ENCODE results near the gene RIMS4. TPM values are rescaled to one million over a fixed set of nuclear protein-coding genes. Genes with fewer than 3 reads are reported as not detected.

The RIMS4 gene
- total RNA-seq, 1 experiment from 2014 or later, result 2.7 TPM

- Histone ChIP-seq H3K27me3 (ENCODE audit: control insufficient read depth, insufficient read depth, low read length) (no peaks in the 10 kb centered on the region), H3K4me3 (ENCODE audit: insufficient read depth, low read depth, low read length) (no peak overlapping the region), H3K36me3 (replicated peaks; ENCODE audit: control insufficient read depth, insufficient read depth, low read length) (no peaks in the 10 kb centered on the region)
- DNase-seq, result no peak
Observed at GRCh38 chr20:44795836-44796235, 14.5 kb downstream of the RIMS4 start.

- Histone ChIP-seq H3K27me3 (ENCODE audit: control insufficient read depth, insufficient read depth, low read length) (no peaks in the 10 kb centered on the region), H3K4me3 (ENCODE audit: insufficient read depth, low read depth, low read length) (no peak overlapping the region), H3K36me3 (replicated peaks; ENCODE audit: control insufficient read depth, insufficient read depth, low read length) (no peaks in the 10 kb centered on the region)
- no peak for DNase-seq
Observed at GRCh38 chr20:44792796-44793195, 17.6 kb downstream of the RIMS4 start.

- Histone ChIP-seq H3K27me3 (ENCODE audit: control insufficient read depth, insufficient read depth, low read length) (no peaks in the 10 kb centered on the region), H3K36me3 (replicated peaks; ENCODE audit: control insufficient read depth, insufficient read depth, low read length) (no peaks in the 10 kb centered on the region), H3K4me3 (ENCODE audit: insufficient read depth, low read depth, low read length) (no peak overlapping the region)
- DNase-seq, result no peak
Observed at GRCh38 chr20:44790638-44791393, 19.5 kb downstream of the RIMS4 start.

GRCh38 chr20:44788706-44789456 is 21.5 kb downstream of the RIMS4 start:
- H3K4me3 ChIP-seq (ENCODE audit: insufficient read depth, low read depth, low read length), result no peak overlapping the region
- DNase-seq, result no peak
- no peaks in the 10 kb centered on the region for H3K27me3 ChIP-seq (ENCODE audit: control insufficient read depth, insufficient read depth, low read length)
- H3K36me3 ChIP-seq (replicated peaks; ENCODE audit: control insufficient read depth, insufficient read depth, low read length), result no peaks in the 10 kb centered on the region

GRCh38 chr20:44787299-44787698 is 23.0 kb downstream of the RIMS4 start:
- H3K36me3 ChIP-seq (replicated peaks; ENCODE audit: control insufficient read depth, insufficient read depth, low read length), result no peaks in the 10 kb centered on the region
- no peak for DNase-seq
- no peak overlapping the region for H3K4me3 ChIP-seq (ENCODE audit: insufficient read depth, low read depth, low read length)
- no peaks in the 10 kb centered on the region for H3K27me3 ChIP-seq (ENCODE audit: control insufficient read depth, insufficient read depth, low read length)

- peak; percentile 82 for DNase-seq
- H3K4me3 ChIP-seq (ENCODE audit: insufficient read depth, low read depth, low read length), result no peak overlapping the region
- H3K36me3 ChIP-seq (replicated peaks; ENCODE audit: control insufficient read depth, insufficient read depth, low read length), result no peaks in the 10 kb centered on the region
- H3K27me3 ChIP-seq (ENCODE audit: control insufficient read depth, insufficient read depth, low read length), result no peaks in the 10 kb centered on the region
Observed at GRCh38 chr20:44785768-44786167, 24.6 kb downstream of the RIMS4 start.

- peak; percentile 58 for DNase-seq
- H3K36me3 ChIP-seq (replicated peaks; ENCODE audit: control insufficient read depth, insufficient read depth, low read length), result no peaks in the 10 kb centered on the region
- H3K4me3 ChIP-seq (ENCODE audit: insufficient read depth, low read depth, low read length), result no peak overlapping the region
- no peaks in the 10 kb centered on the region for H3K27me3 ChIP-seq (ENCODE audit: control insufficient read depth, insufficient read depth, low read length)
Observed at GRCh38 chr20:44784688-44785087, 25.7 kb downstream of the RIMS4 start.

GRCh38 chr20:44781791-44782190 is 28.6 kb downstream of the RIMS4 start:
- H3K27me3 ChIP-seq (ENCODE audit: control insufficient read depth, insufficient read depth, low read length), result no peaks in the 10 kb centered on the region
- no peak for DNase-seq
- no peak overlapping the region for H3K4me3 ChIP-seq (ENCODE audit: insufficient read depth, low read depth, low read length)
- no peaks in the 10 kb centered on the region for H3K36me3 ChIP-seq (replicated peaks; ENCODE audit: control insufficient read depth, insufficient read depth, low read length)

- Histone ChIP-seq H3K27me3 (ENCODE audit: control insufficient read depth, insufficient read depth, low read length) (no peaks in the 10 kb centered on the region), H3K4me3 (ENCODE audit: insufficient read depth, low read depth, low read length) (no peak overlapping the region), H3K36me3 (replicated peaks; ENCODE audit: control insufficient read depth, insufficient read depth, low read length) (no peaks in the 10 kb centered on the region)
- DNase-seq, result no peak
Observed at GRCh38 chr20:44781118-44781517, 29.2 kb downstream of the RIMS4 start.

- H3K4me3 ChIP-seq (ENCODE audit: insufficient read depth, low read depth, low read length), result no peak overlapping the region
- H3K27me3 ChIP-seq (ENCODE audit: control insufficient read depth, insufficient read depth, low read length), result no peaks in the 10 kb centered on the region
- DNase-seq, result peak; percentile 70
- no peaks in the 10 kb centered on the region for H3K36me3 ChIP-seq (replicated peaks; ENCODE audit: control insufficient read depth, insufficient read depth, low read length)
Observed at GRCh38 chr20:44780226-44780625, 30.1 kb downstream of the RIMS4 start.

- Histone ChIP-seq H3K4me3 (ENCODE audit: insufficient read depth, low read depth, low read length) (no peak overlapping the region), H3K36me3 (replicated peaks; ENCODE audit: control insufficient read depth, insufficient read depth, low read length) (no peaks in the 10 kb centered on the region), H3K27me3 (ENCODE audit: control insufficient read depth, insufficient read depth, low read length) (no peaks in the 10 kb centered on the region; the same call in 1 of the 2 replicates)
- no peak for DNase-seq
Observed at GRCh38 chr20:44776980-44777379, 33.4 kb downstream of the RIMS4 start.

GRCh38 chr20:44773070-44773829 is 37.1 kb downstream of the RIMS4 start:
- no peaks in the 10 kb centered on the region for H3K36me3 ChIP-seq (replicated peaks; ENCODE audit: control insufficient read depth, insufficient read depth, low read length)
- DNase-seq, result peak; percentile 27
- no peak overlapping the region for H3K4me3 ChIP-seq (ENCODE audit: insufficient read depth, low read depth, low read length)
- H3K27me3 ChIP-seq (ENCODE audit: control insufficient read depth, insufficient read depth, low read length), result no peaks in the 10 kb centered on the region; the same call in 1 of the 2 replicates

- no peaks in the 10 kb centered on the region; the same call in 1 of the 2 replicates for H3K27me3 ChIP-seq (ENCODE audit: control insufficient read depth, insufficient read depth, low read length)
- DNase-seq, result peak; percentile 18
- no peaks in the 10 kb centered on the region for H3K36me3 ChIP-seq (replicated peaks; ENCODE audit: control insufficient read depth, insufficient read depth, low read length)
- H3K4me3 ChIP-seq (ENCODE audit: insufficient read depth, low read depth, low read length), result no peak overlapping the region
Observed at GRCh38 chr20:44772636-44773035, 37.7 kb downstream of the RIMS4 start.

- peak; percentile 25 for DNase-seq
- Histone ChIP-seq H3K27me3 (ENCODE audit: control insufficient read depth, insufficient read depth, low read length) (no peaks in the 10 kb centered on the region; the same call in 1 of the 2 replicates), H3K36me3 (replicated peaks; ENCODE audit: control insufficient read depth, insufficient read depth, low read length) (no peaks in the 10 kb centered on the region), H3K4me3 (ENCODE audit: insufficient read depth, low read depth, low read length) (no peak overlapping the region)
Observed at GRCh38 chr20:44771172-44771535, 39.2 kb downstream of the RIMS4 start.
